Thymus (tissue), 11 donors: ENCODE results near the gene PLEKHH3. TPM values are rescaled to one million over a fixed set of nuclear protein-coding genes. Genes with fewer than 3 reads are reported as not detected.

ENCODE experiments used
- DNase-seq, 9 donors: peaks; one replicate each; pipeline ENCODE4 v3.0.0-alpha.2; 2013; ENCODE audit warnings: low spot score in 9 of 9, low read depth in 6 of 9, missing footprints in 1 of 9
- H3K27ac ChIP-seq, 2 donors: one replicate each; pipeline ENCODE4 v1.5.1; 2013; ENCODE audit warnings: control low read depth in 1 of 2, low read depth in 1 of 2, low read length in 1 of 2, mild to moderate bottlenecking in 1 of 2, moderate library complexity in 1 of 2
- H3K27me3 ChIP-seq, 2 donors: one replicate each; pipeline ENCODE4 v1.5.1; 2013; ENCODE audit warnings: low read length in 1 of 2; ENCODE audit not compliant: control insufficient read depth in 2 of 2, insufficient read depth in 1 of 2
- H3K36me3 ChIP-seq, 2 donors: one replicate each; pipeline ENCODE4 v1.5.1; 2013; ENCODE audit warnings: low read length in 1 of 2, mild to moderate bottlenecking in 1 of 2, moderate library complexity in 1 of 2; ENCODE audit not compliant: control insufficient read depth in 2 of 2, insufficient read depth in 2 of 2
- H3K4me1 ChIP-seq, 2 donors: one replicate each; pipeline ENCODE4 v1.5.1; 2013; ENCODE audit warnings: low read length in 2 of 2; ENCODE audit not compliant: control insufficient read depth in 2 of 2, insufficient read depth in 2 of 2
- H3K4me3 ChIP-seq, 2 donors: one replicate each; pipeline ENCODE4 v1.5.1; 2013; ENCODE audit warnings: low read length in 2 of 2, control low read depth in 1 of 2, mild to moderate bottlenecking in 1 of 2
- H3K9me3 ChIP-seq, 2 donors: one replicate each; pipeline ENCODE4 v1.5.1; 2013; ENCODE audit warnings: low read length in 1 of 2, mild to moderate bottlenecking in 1 of 2; ENCODE audit not compliant: control insufficient read depth in 2 of 2, insufficient read depth in 1 of 2
- WGBS: extraction: QIAGEN DNeasy Blood & Tissue Kit; methylation state at CpG from one replicate; pipeline ENCODE4 v1.1.7; 2013; 5-methylcytosine and 5-hydroxymethylcytosine counted together
- polyA plus RNA-seq: library from polyadenylated mRNA; stranded (reverse); fragments of 200-250 nt; gene quantifications from one replicate; pipeline ENCODE4 v1.2.3, GENCODE V29; 2013
- total RNA-seq: library from RNA; stranded (reverse); fragments of 120-200 nt; gene quantifications from one replicate; pipeline ENCODE4 v1.2.4, GENCODE V29; 2013
- donor health status: healthy.

PLEKHH3 gene
- total and polyA plus RNA-seq, 2 donors = 8.2 to 20.3 TPM

DNA sequence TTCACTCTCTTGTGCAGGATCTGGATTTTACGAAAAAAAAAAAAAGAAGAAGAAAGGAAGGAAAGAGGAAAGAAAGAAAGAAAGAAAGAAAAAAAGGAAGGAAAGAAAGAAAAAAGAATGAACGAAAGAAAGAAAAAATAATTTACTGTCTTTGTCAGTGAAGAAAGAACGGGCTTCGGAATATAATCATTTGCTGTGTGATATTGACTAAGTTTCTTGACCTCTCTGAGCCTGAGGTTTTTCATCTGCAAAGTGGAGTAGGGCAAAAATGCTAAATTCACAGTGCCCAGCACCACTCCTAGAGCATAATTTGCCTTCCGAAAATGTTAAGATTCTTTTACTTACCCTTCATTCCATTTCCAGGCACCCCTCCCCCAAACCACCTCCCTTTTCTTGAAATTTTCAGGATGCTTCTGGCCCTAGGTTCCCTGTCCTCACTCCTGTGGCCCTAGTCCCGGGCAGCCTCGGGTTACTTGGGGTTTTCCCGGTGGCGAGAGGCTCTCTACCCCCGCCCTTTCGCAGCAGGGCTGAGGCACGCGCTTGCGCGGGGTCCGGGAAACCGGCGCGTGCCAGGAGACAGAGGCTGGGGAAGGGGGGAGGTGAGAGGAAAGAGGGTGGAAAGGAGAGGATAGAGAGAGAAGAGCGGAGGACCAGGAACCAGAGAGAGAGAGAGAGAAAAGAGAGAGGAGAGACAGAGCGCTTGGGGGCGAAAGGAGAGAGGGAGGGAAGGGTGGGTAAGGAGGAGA is 5.4 kb upstream of the PLEKHH3 start, which contains the start of gene CNTNAP1:
TSS of gene CNTNAP1 (plus strand) at position 556 of the 746 bp plus-strand sequence. CDS start 299 bp downstream, outside the sequence.
- DNase-seq = no peak
- peaks cover 0 to 28% of the 10 kb centered on the region in 2 donors for H3K9me3 ChIP-seq
- no peaks in the 10 kb centered on the region for H3K36me3 ChIP-seq
- H3K27ac ChIP-seq = no peak within 1 kb of the TSS
- peak within 1 kb of the TSS in 1 of 2 donors; percentile 8 for H3K4me3 ChIP-seq
- WGBS = 8% methylated on average over 22 of the region's 22 CpGs
- H3K4me1 ChIP-seq = peaks cover 14 to 77% of the 10 kb centered on the region in 2 donors
- H3K27me3 ChIP-seq = peaks cover 19 to 83% of the 10 kb centered on the region in 2 donors

DNA sequence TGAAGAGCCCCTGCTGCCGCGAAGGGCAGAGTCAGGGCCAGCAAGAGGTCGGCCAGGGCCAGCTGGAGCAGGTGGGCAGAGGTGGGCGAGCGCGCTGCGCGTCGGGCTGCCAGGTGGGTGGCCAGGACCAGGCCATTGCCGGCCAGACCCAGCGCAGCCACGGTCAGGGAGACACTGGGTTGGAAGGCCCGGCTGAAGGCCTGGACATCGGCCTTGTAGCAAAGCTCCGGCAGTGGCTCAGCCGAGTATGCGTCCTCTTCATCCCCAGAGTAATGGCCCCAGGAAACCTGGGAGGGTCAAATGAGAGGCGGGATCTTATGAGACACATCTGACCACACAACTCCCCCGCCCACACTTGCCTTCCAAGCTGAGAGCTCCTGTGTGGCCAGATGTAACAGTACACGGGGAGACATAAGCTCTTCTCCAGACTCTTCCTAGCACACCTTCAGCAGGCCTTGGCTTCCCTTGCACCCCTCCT is 3.6 kb upstream of the PLEKHH3 start:
- peaks cover 34 to 80% of the 10 kb centered on the region in 2 donors for H3K27me3 ChIP-seq
- H3K27ac ChIP-seq = no peak overlapping the region
- no peaks in the 10 kb centered on the region for H3K36me3 ChIP-seq
- H3K4me3 ChIP-seq = peak overlapping the region in 1 of 2 donors; percentile 47
- H3K4me1 ChIP-seq = peaks cover 25 to 84% of the 10 kb centered on the region in 2 donors
- peaks cover 2 to 30% of the 10 kb centered on the region in 2 donors for H3K9me3 ChIP-seq
- 80% methylated on average over 20 of the region's 20 CpGs for WGBS
- no peak for DNase-seq

DNA sequence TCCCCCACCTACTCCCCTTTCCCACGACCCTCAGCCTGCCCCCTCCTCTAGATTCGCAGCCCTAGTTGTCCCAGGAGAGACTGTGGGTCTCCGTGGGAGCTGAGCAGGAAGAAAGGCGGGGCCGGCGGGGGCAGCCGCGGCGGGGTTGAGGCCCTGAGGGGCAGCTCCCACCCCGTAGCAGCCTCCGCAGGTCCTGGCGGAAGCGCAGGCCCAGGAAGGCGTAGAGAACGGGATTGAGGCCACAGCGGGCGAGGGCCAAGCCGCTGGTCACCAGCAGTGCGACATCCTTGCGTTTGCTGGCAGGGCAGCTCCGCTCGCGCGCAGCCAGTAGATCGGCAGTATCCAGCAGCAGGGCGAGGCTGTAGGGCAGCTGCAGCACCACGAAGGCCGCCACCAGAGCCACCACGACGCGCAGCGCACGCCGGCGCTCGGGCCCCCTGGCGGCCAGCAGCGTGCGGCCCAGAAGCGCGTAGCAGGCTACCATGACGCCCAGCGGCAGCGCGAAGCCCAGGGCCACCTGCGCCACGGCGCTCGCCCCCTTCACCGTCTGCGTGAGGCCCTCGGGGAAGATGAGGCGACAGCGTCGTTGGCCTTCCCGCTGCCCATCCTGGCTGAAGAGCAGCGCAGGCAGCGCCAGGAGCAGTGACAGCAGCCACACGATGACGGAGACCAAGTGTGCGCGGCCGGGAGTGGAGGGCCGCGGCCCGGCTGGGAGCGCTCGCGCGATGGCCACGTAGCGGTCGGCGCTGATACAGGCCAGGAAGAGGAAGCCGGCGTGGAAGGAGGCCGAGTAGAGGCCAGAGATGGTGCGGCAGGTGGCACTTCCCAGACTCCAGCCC is 2.9 kb upstream of the PLEKHH3 start:
- peak overlapping the region; percentile 47 to 80 for H3K4me3 ChIP-seq
- H3K27me3 ChIP-seq = peaks cover 38 to 80% of the 10 kb centered on the region in 2 donors
- no peaks in the 10 kb centered on the region for H3K36me3 ChIP-seq
- peaks cover 25 to 80% of the 10 kb centered on the region in 2 donors for H3K4me1 ChIP-seq
- peak in 6 of 9 donors; percentile 56 to 84 (median 70) for DNase-seq
- 7% methylated on average over 78 of the region's 78 CpGs for WGBS
- peaks cover 2 to 24% of the 10 kb centered on the region in 2 donors for H3K9me3 ChIP-seq
- H3K27ac ChIP-seq = peak overlapping the region; percentile 84 to 89

DNA sequence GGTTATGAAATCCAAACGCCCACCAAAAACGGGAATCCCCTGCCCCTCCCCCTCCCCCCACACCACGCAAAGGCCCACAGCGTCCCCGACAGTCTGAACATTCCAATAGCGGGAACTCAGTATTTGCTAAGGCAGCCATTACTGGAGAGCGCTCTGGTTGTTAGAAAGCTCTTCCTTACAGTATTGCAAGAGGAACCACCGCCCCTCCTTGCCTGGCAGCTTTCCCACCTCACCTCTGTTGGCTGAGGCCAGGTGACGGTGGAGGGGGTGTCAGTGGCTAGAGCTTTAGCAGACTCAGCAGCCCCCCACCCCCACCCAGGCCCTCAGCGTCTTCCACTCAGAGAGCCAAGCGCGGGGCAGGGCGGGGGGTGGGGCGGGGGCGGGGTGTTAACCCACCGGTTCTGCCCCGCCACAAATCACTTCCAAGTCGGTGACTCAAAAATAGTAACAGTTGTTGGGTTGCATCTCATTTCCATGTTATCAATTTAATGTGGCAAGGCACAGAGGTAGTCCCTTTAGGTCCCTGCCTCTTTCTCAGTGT is 2.2 kb upstream of the PLEKHH3 start:
- Histone ChIP-seq H3K27me3 (peaks cover 40 to 80% of the 10 kb centered on the region in 2 donors), H3K4me3 (peak overlapping the region; percentile 47 to 80), H3K36me3 (no peaks in the 10 kb centered on the region), H3K27ac (peak overlapping the region; percentile 84 to 89), H3K4me1 (peaks cover 25 to 82% of the 10 kb centered on the region in 2 donors), H3K9me3 (peaks cover 2 to 24% of the 10 kb centered on the region in 2 donors)
- DNase-seq = peak in 2 of 9 donors; percentile 36 to 59
- 1% methylated on average over 18 of the region's 18 CpGs for WGBS

DNA sequence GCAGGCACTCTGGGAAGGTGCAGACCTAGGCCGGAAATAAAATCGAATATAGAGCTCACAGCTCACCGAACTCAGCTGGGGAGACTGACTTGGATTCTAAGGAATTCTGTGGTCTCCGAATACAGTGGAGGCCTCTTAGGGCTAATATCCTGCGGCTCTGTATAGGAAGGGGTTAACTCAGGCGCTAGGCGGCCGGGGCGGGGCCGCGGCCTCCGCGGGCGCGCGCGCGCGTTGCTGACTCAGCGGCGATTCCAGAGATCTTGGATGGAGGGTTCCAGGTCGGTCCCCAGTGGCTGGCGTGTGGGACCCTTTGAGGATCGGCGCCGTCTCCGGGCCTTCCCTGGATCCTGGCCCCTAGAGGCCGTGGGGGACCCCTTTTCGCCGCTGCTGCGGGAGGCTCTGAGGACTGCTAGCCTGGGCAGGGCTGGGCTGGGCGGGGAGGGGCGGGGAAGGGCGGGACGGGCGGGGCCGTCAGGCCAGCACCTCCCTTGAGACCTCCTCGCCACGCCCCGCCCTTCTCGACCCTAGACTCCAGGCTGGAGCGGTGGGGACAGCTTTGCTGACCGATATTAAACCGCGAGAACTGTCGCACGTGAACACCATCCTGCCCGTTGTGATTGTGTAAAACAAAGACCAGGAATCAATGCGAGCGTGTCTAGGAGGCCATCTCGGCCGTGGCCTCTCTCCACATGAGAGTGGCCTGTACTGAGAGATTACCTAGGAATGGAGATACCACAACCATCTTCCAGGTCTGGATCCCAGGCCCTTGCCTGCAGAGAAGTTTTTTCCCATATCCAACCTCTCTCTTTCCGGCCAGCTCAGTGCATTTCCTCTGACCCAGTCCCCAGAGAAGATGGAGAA is 1.4 kb upstream of the PLEKHH3 start:
- H3K9me3 ChIP-seq = peaks cover 2 to 29% of the 10 kb centered on the region in 2 donors
- peaks cover 25 to 82% of the 10 kb centered on the region in 2 donors for H3K4me1 ChIP-seq
- no peaks in the 10 kb centered on the region for H3K36me3 ChIP-seq
- WGBS = under 1% methylated on average over 53 of the region's 53 CpGs
- H3K27me3 ChIP-seq = peaks cover 45 to 80% of the 10 kb centered on the region in 2 donors
- peak overlapping the region; percentile 60 to 80 for H3K4me3 ChIP-seq
- DNase-seq = peak in 7 of 9 donors; percentile 58 to 86 (median 72)
- H3K27ac ChIP-seq = peak overlapping the region; percentile 77 to 86

DNA sequence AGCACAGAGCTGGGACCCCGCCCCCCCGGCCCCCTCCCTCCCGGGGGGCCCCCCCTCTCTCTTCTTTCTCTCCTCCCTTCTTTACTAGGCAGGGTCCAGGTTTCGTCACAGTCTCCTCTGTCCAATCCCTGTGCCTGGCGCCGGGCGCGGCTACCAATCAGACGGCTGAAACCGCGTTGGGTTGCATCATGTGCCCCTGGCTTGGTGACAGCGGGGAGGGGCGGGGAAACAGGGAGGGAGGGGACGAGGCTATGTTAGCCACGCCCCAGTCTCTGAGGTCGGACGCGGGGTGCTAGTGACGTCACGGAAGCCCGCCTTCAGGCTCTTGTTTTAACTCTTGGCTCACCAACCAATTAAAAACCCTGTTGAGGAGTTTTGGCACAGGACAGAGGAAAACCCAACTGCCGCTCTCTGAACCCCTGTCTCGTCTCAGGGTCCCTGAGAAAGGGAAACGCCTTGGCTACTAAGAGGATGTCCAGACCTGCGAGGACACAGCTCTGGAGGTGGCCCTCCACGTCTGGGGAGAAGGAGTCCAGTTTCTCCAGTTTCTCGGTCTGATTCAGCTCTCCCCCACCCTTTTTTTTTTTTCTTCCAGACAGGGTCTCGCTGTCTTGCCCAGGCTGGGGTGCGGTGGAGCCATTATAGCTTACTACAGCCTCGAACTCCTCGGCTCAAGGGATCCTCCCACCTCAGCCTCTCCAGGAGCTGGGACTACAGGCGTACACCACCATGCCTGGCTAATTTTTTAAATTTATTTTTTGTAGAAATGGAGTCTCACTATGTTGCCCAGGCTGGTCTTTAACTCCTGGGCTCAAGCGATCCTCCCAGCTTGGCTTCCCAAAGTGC is 441 bp upstream of the PLEKHH3 start:
- Histone ChIP-seq H3K36me3 (no peaks in the 10 kb centered on the region), H3K27ac (peak overlapping the region; percentile 53 to 57), H3K9me3 (peaks cover 2 to 32% of the 10 kb centered on the region in 2 donors), H3K27me3 (peaks cover 52 to 80% of the 10 kb centered on the region in 2 donors), H3K4me3 (peak overlapping the region; percentile 60 to 80), H3K4me1 (peaks cover 25 to 74% of the 10 kb centered on the region in 2 donors)
- 6% methylated on average over 33 of the region's 33 CpGs for WGBS
- DNase-seq = peak; percentile 95 to 99 (median 97)

DNA sequence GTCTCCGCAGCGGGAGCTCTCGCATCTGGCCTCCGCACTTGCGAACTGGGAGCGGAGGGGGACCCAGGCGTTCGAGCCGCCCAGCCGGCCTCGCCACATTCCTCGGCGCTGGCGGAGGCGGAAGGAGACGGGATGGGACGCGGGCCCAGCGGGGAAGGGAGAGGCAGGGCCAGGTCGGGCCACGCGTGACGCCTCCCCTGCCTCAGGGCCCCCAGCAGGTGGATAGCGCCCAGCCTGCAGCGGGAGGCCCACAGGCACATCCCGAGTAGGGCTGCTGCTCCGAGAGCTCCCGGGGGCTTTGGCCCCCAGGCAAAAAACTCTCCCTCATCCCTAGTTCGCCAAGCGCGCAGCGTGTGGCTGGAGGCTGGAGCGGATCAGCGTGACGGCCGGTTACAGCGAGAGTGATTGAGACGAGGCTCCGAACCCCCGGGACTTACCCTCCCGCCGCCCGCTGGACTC is 800 bp downstream of the PLEKHH3 start:
- Histone ChIP-seq H3K4me1 (peaks cover 26 to 75% of the 10 kb centered on the region in 2 donors), H3K27ac (peak overlapping the region in 1 of 2 donors; percentile 49), H3K27me3 (peaks cover 56 to 80% of the 10 kb centered on the region in 2 donors), H3K36me3 (no peaks in the 10 kb centered on the region), H3K4me3 (peak overlapping the region; percentile 58 to 80), H3K9me3 (peaks cover 2 to 31% of the 10 kb centered on the region in 2 donors)
- DNase-seq = no peak
- WGBS = 1% methylated on average over 43 of the region's 43 CpGs
